Naive B cell (primary cell): Measurements from ENCODE around the gene MOSPD2. TPM values are rescaled to one million over a fixed set of nuclear protein-coding genes. Genes with fewer than 3 reads are reported as not detected.

Experiments
- ATAC-seq, 2 donors: fragments of 150-1000 bp; cut with Tn5 transposase; 2 replicates each; pipeline ENCODE4 v1.10.0; 2021; ENCODE audit warnings: low read depth in 2 of 2, mild to moderate bottlenecking in 2 of 2, moderate library complexity in 2 of 2
- DNase-seq: peaks from one replicate; pipeline ENCODE4 v3.0.0; 2022
- H3K27ac Mint-ChIP-seq, 6 donors: one replicate each; pipeline ENCODE4 v1.8.0; 2020 to 2022; ENCODE audit warnings: mild to moderate bottlenecking in 6 of 6, mixed read lengths in 6 of 6, moderate library complexity in 5 of 6, inconsistent platforms in 2 of 6
- H3K27me3 Mint-ChIP-seq, 3 donors: one replicate each; pipeline ENCODE4 v1.8.0; 2021 to 2022; ENCODE audit warnings: mixed read lengths in 3 of 3, mild to moderate bottlenecking in 1 of 3
- H3K36me3 Mint-ChIP-seq, 2 donors: one replicate each; pipeline ENCODE4 v1.8.0; 2020 to 2022; ENCODE audit warnings: mixed read lengths in 2 of 2, inconsistent platforms in 1 of 2, mild to moderate bottlenecking in 1 of 2
- H3K4me1 Mint-ChIP-seq, 3 donors: one replicate each; pipeline ENCODE4 v1.8.0; 2020 to 2022; ENCODE audit warnings: mixed read lengths in 3 of 3, inconsistent platforms in 1 of 3, mild to moderate bottlenecking in 1 of 3, moderate library complexity in 1 of 3
- H3K4me3 Mint-ChIP-seq, 8 donors: one replicate each; pipeline ENCODE4 v1.8.0; 2020 to 2022; ENCODE audit warnings: mild to moderate bottlenecking in 8 of 8, mixed read lengths in 8 of 8, moderate library complexity in 8 of 8, inconsistent platforms in 2 of 8
- H3K9me3 Mint-ChIP-seq, 7 donors: one replicate each; pipeline ENCODE4 v1.8.0; 2020 to 2022; ENCODE audit warnings: mixed read lengths in 7 of 7, mild to moderate bottlenecking in 5 of 7, inconsistent platforms in 2 of 7, moderate library complexity in 1 of 7
- polyA plus RNA-seq, 6 donors: library from polyadenylated mRNA; unstranded; fragments of 300-500 nt; fragmentation: Illumina TruSeq; gene quantifications; one replicate each; pipeline ENCODE4 v1.2.3, GENCODE V29; 2021; ENCODE audit warnings: low read depth in 6 of 6

MOSPD2 gene
- polyA plus RNA-seq = 10 to 100 TPM in 1 of 6 donors, 1 to 10 TPM in 5; 1.6 to 14.4 (median 6.8) TPM

- peaks cover 0 to 6% (median 0%) of the 10 kb centered on the region in 7 donors for H3K9me3 Mint-ChIP-seq
- peak within 1 kb of the TSS; percentile 85 to 95 (median 92) for H3K4me3 Mint-ChIP-seq
- ATAC-seq = peak; percentile 87 to 88
- peaks cover 0 to 12% (median 4%) of the 10 kb centered on the region in 3 donors for H3K4me1 Mint-ChIP-seq
- peak within 1 kb of the TSS; percentile 69 to 96 (median 92) for H3K27ac Mint-ChIP-seq
- H3K36me3 Mint-ChIP-seq = peaks cover 5% of the 10 kb centered on the region in 2 donors
- no peaks in the 10 kb centered on the region for H3K27me3 Mint-ChIP-seq
- DNase-seq = peak; percentile 93
These were observed at the start of gene MOSPD2, which contains the start of gene FANCB for GRCh38 chrX:14872851-14873675. Gene MOSPD2 (plus strand): TSS chrX:14873421. CDS start chrX:14873529, 108 bp downstream. Gene FANCB (minus strand): TSS chrX:14873069. CDS start chrX:14865510, 7,559 bp downstream.

- H3K9me3 Mint-ChIP-seq = peaks cover 0 to 16% (median 5%) of the 10 kb centered on the region in 7 donors
- peaks cover 0 to 4% (median 0%) of the 10 kb centered on the region in 3 donors for H3K27me3 Mint-ChIP-seq
- no peak overlapping the region for H3K27ac Mint-ChIP-seq
- no peaks in the 10 kb centered on the region for H3K4me1 Mint-ChIP-seq
- ATAC-seq = no peak
- DNase-seq = no peak
- H3K36me3 Mint-ChIP-seq = no peaks in the 10 kb centered on the region
- no peak overlapping the region for H3K4me3 Mint-ChIP-seq
These were observed 47.4 kb upstream of the MOSPD2 start for GRCh38 chrX:14825851-14826250.

GRCh38 chrX:14826319-14826718, 46.9 kb upstream of the MOSPD2 start:
- H3K4me1 Mint-ChIP-seq = peaks cover 0 to 1% (median 1%) of the 10 kb centered on the region in 3 donors
- H3K4me3 Mint-ChIP-seq = no peak overlapping the region
- no peak for DNase-seq
- no peak overlapping the region for H3K27ac Mint-ChIP-seq
- H3K36me3 Mint-ChIP-seq = no peaks in the 10 kb centered on the region
- H3K9me3 Mint-ChIP-seq = peaks cover 0 to 16% (median 5%) of the 10 kb centered on the region in 7 donors
- ATAC-seq = no peak
- H3K27me3 Mint-ChIP-seq = peaks cover 0 to 4% (median 0%) of the 10 kb centered on the region in 3 donors

GRCh38 chrX:14829643-14830042, 43.6 kb upstream of the MOSPD2 start:
- no peak overlapping the region for H3K4me3 Mint-ChIP-seq
- H3K27me3 Mint-ChIP-seq = peaks cover 0 to 4% (median 0%) of the 10 kb centered on the region in 3 donors
- peaks cover 0 to 2% of the 10 kb centered on the region in 2 donors for H3K36me3 Mint-ChIP-seq
- H3K27ac Mint-ChIP-seq = no peak overlapping the region
- DNase-seq = no peak
- peaks cover 0 to 16% (median 4%) of the 10 kb centered on the region in 7 donors for H3K9me3 Mint-ChIP-seq
- H3K4me1 Mint-ChIP-seq = peaks cover 0 to 6% (median 5%) of the 10 kb centered on the region in 3 donors
- ATAC-seq = no peak

GRCh38 chrX:14832151-14832550, 41.1 kb upstream of the MOSPD2 start:
- DNase-seq (no peak), ATAC-seq (no peak)
- Mint-ChIP-seq H3K9me3 (peaks cover 0 to 16% (median 4%) of the 10 kb centered on the region in 7 donors), H3K4me1 (peaks cover 0 to 6% (median 5%) of the 10 kb centered on the region in 3 donors), H3K27ac (no peak overlapping the region), H3K4me3 (no peak overlapping the region), H3K27me3 (no peaks in the 10 kb centered on the region), H3K36me3 (peaks cover 0 to 6% of the 10 kb centered on the region in 2 donors)

- no peak overlapping the region for H3K27ac Mint-ChIP-seq
- DNase-seq (no peak), ATAC-seq (no peak)
- H3K36me3 Mint-ChIP-seq = peaks cover 0 to 6% of the 10 kb centered on the region in 2 donors
- H3K4me1 Mint-ChIP-seq = peaks cover 0 to 6% (median 5%) of the 10 kb centered on the region in 3 donors
- H3K27me3 Mint-ChIP-seq = no peaks in the 10 kb centered on the region
- peaks cover 0 to 16% (median 4%) of the 10 kb centered on the region in 7 donors for H3K9me3 Mint-ChIP-seq
- H3K4me3 Mint-ChIP-seq = no peak overlapping the region
These were observed 40.6 kb upstream of the MOSPD2 start for GRCh38 chrX:14832586-14832985.

- H3K36me3 Mint-ChIP-seq = peaks cover 0 to 6% of the 10 kb centered on the region in 2 donors
- no peaks in the 10 kb centered on the region for H3K27me3 Mint-ChIP-seq
- H3K9me3 Mint-ChIP-seq = peaks cover 0 to 1% (median 0%) of the 10 kb centered on the region in 7 donors
- H3K4me3 Mint-ChIP-seq = no peak overlapping the region
- H3K4me1 Mint-ChIP-seq = no peaks in the 10 kb centered on the region
- DNase-seq = no peak
- ATAC-seq = no peak
- no peak overlapping the region for H3K27ac Mint-ChIP-seq
These were observed 36.1 kb upstream of the MOSPD2 start for GRCh38 chrX:14837155-14837554.

- Mint-ChIP-seq H3K36me3 (peaks cover 0 to 4% of the 10 kb centered on the region in 2 donors), H3K4me1 (no peaks in the 10 kb centered on the region), H3K9me3 (peaks cover 0 to 3% (median 0%) of the 10 kb centered on the region in 7 donors), H3K4me3 (no peak overlapping the region), H3K27me3 (no peaks in the 10 kb centered on the region), H3K27ac (no peak overlapping the region)
- no peak for DNase-seq
- no peak for ATAC-seq
These were observed 29.6 kb upstream of the MOSPD2 start for GRCh38 chrX:14843666-14844065.

- H3K4me3 Mint-ChIP-seq = peak overlapping the region in 4 of 8 donors; percentile 24 to 60 (median 40)
- no peak for DNase-seq
- peaks cover 0 to 6% of the 10 kb centered on the region in 2 donors for H3K36me3 Mint-ChIP-seq
- peaks cover 0 to 15% (median 0%) of the 10 kb centered on the region in 3 donors for H3K4me1 Mint-ChIP-seq
- no peaks in the 10 kb centered on the region for H3K27me3 Mint-ChIP-seq
- no peak for ATAC-seq
- peak overlapping the region in 3 of 6 donors; percentile 23 to 47 (median 26) for H3K27ac Mint-ChIP-seq
- H3K9me3 Mint-ChIP-seq = peaks cover 0 to 6% (median 0%) of the 10 kb centered on the region in 7 donors
These were observed 21.7 kb upstream of the MOSPD2 start for GRCh38 chrX:14851526-14851925.

GRCh38 chrX:14864631-14865030, 8.6 kb upstream of the MOSPD2 start:
- no peaks in the 10 kb centered on the region for H3K4me1 Mint-ChIP-seq

GRCh38 chrX:14865201-14865600, 8.0 kb upstream of the MOSPD2 start:
- Mint-ChIP-seq H3K27me3 (no peaks in the 10 kb centered on the region), H3K4me1 (no peaks in the 10 kb centered on the region), H3K36me3 (peaks cover 0 to 10% of the 10 kb centered on the region in 2 donors), H3K9me3 (peaks cover 0 to 15% (median 8%) of the 10 kb centered on the region in 7 donors), H3K27ac (no peak overlapping the region), H3K4me3 (no peak overlapping the region)
- ATAC-seq (no peak), DNase-seq (no peak)

More at GRCh38 chrX:14864631-14865030, 8.6 kb upstream of the MOSPD2 start:
- Mint-ChIP-seq H3K4me3 (no peak overlapping the region), H3K9me3 (peaks cover 0 to 15% (median 8%) of the 10 kb centered on the region in 7 donors), H3K27ac (no peak overlapping the region), H3K36me3 (peaks cover 0 to 10% of the 10 kb centered on the region in 2 donors), H3K27me3 (no peaks in the 10 kb centered on the region)
- DNase-seq (no peak), ATAC-seq (no peak)

- H3K27ac Mint-ChIP-seq = no peak overlapping the region
These were observed 1.5 kb upstream of the MOSPD2 start for GRCh38 chrX:14871767-14872166.

GRCh38 chrX:14872355-14872754, 866 bp upstream of the MOSPD2 start:
- ATAC-seq = no peak
- Mint-ChIP-seq H3K4me1 (peaks cover 0 to 12% (median 4%) of the 10 kb centered on the region in 3 donors), H3K27ac (peak overlapping the region in 2 of 6 donors; percentile 28 to 95), H3K27me3 (no peaks in the 10 kb centered on the region), H3K36me3 (peaks cover 5 to 11% of the 10 kb centered on the region in 2 donors), H3K9me3 (peaks cover 0 to 8% (median under 1%) of the 10 kb centered on the region in 7 donors), H3K4me3 (peak overlapping the region; percentile 85 to 95 (median 92))
- DNase-seq = no peak

More at GRCh38 chrX:14871767-14872166, 1.5 kb upstream of the MOSPD2 start:
- ATAC-seq (no peak), DNase-seq (no peak)
- peaks cover 3 to 12% of the 10 kb centered on the region in 2 donors for H3K36me3 Mint-ChIP-seq
- no peaks in the 10 kb centered on the region for H3K27me3 Mint-ChIP-seq
- peaks cover 0 to 14% (median 6%) of the 10 kb centered on the region in 7 donors for H3K9me3 Mint-ChIP-seq
- H3K4me3 Mint-ChIP-seq = peak overlapping the region in 6 of 8 donors; percentile 12 to 85 (median 54)
- peaks cover 0 to 11% (median 4%) of the 10 kb centered on the region in 3 donors for H3K4me1 Mint-ChIP-seq
